ENCODE measurements around the gene GTF2I. TPM values are rescaled to one million over a fixed set of nuclear protein-coding genes. Genes with fewer than 3 reads are reported as not detected.

GTF2I gene
- total RNA-seq, 2 experiments from 2014 or later = 156 TPM

DNA sequence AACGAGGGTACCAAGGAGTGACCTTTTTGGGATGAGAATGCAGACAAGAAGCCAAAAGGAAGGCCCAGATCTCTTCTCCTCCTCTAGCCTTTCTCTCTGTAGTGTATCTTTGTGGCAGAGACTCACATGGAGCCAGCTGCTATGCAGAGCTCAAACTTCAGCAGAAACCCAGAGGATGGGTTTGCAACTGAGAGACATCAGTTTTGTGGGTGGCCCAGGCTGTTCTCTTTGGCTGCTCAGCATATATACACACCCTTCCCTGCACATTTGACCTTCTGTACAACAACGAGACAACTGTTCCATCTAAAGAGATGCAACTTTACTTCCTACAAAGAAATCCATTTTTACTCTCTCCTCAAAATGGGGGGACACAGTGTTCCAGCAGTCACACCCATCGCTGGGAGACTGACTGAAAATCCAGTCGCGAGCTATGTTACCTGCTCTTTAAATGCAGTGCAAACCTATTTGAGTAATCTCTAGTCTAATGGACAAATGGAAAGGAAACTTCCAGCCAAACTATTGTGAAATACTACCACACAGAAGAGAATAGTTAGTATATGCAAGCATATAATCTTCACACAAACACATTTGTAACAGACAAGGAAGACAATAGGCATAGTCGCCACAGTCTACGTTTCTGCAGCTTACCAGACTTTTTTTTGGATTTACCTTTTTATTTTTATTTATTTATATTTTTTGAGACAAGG, 51.2 kb downstream of the GTF2I start:
- no peaks in the 10 kb centered on the region for H3K4me1 Mint-ChIP-seq (ENCODE audit: low read depth)
- TF ChIP-seq, protein P1, sequence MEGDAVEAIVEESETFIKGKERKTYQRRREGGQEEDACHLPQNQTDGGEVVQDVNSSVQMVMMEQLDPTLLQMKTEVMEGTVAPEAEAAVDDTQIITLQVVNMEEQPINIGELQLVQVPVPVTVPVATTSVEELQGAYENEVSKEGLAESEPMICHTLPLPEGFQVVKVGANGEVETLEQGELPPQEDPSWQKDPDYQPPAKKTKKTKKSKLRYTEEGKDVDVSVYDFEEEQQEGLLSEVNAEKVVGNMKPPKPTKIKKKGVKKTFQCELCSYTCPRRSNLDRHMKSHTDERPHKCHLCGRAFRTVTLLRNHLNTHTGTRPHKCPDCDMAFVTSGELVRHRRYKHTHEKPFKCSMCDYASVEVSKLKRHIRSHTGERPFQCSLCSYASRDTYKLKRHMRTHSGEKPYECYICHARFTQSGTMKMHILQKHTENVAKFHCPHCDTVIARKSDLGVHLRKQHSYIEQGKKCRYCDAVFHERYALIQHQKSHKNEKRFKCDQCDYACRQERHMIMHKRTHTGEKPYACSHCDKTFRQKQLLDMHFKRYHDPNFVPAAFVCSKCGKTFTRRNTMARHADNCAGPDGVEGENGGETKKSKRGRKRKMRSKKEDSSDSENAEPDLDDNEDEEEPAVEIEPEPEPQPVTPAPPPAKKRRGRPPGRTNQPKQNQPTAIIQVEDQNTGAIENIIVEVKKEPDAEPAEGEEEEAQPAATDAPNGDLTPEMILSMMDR (IDR thresholded peaks at IDR 0.05) = no peak
- H3K4me3 Mint-ChIP-seq = no peak overlapping the region
- no peak overlapping the region for H3K27ac Mint-ChIP-seq
- intact Hi-C loops (cut with micrococcal nuclease) = no loop called here
- POLR2A ChIA-PET = no interaction called here
- CTCF ChIA-PET = interaction anchor here (1.3 kb wide), 1 partner anchor 14 kb away, joined by 3 read pairs; no protein-coding TSS in a partner anchor
- ATAC-seq (no peak), DNase-seq (no peak)
- H3K9me3 Mint-ChIP-seq = peaks cover 7% of the 10 kb centered on the region
- peaks cover 60% of the 10 kb centered on the region for H3K36me3 Mint-ChIP-seq (ENCODE audit: low read depth)
- H3K27me3 Mint-ChIP-seq = no peaks in the 10 kb centered on the region

DNA sequence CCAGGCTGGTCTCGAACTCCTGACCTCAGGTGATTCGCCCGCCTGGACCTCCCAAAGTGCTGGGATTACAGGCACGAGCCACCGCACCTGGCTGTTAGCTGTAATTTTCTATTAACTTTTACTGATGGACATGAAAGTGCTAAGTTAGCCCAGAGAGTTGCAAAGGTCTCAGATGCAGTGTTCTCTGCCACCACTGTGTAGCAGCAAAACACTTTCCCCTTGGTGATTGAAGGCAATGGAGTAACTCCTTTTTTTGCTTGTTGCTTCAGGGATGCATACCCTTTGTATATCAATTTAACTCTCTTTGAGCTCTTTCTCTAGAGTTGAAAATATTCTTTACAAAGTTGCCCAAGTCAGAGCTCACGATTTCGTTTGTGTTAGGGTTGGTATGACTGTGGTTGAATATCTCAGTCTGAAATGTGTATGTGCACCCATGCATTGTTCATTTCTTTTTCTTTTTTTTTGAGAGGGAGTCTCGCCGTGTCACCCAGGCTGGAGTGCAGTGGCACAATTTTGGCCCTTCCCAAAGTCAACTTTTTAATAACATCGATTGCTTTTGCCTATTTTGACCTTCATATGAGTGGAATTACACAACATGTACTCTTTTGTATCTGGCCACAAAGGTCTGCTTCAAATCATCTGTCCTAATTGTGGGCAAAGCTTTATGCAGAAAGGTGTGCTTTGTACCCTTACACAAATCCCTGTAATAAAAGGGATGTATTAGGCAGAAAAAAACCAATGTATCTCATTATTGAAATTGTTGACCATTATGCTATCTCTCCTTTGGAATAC, 52.6 kb downstream of the GTF2I start:
- POLR2A ChIA-PET = no interaction called here
- no peaks in the 10 kb centered on the region for H3K4me1 Mint-ChIP-seq (ENCODE audit: low read depth)
- TF ChIP-seq, protein P1 (IDR thresholded peaks at IDR 0.05) = no peak
- CTCF ChIA-PET = interaction anchor here (1.0 to 2.0 kb wide), 3 partner anchors 12 to 47 kb away, joined by 3 to 5 read pairs (median 4); no protein-coding TSS in a partner anchor
- peaks cover 8% of the 10 kb centered on the region for H3K9me3 Mint-ChIP-seq
- H3K36me3 Mint-ChIP-seq (ENCODE audit: low read depth) = peaks cover 62% of the 10 kb centered on the region
- H3K27me3 Mint-ChIP-seq = no peaks in the 10 kb centered on the region
- no peak overlapping the region for H3K4me3 Mint-ChIP-seq
- intact Hi-C loops (cut with micrococcal nuclease) = no loop called here
- no peak overlapping the region for H3K27ac Mint-ChIP-seq
- ATAC-seq = no peak
- DNase-seq = no peak

DNA sequence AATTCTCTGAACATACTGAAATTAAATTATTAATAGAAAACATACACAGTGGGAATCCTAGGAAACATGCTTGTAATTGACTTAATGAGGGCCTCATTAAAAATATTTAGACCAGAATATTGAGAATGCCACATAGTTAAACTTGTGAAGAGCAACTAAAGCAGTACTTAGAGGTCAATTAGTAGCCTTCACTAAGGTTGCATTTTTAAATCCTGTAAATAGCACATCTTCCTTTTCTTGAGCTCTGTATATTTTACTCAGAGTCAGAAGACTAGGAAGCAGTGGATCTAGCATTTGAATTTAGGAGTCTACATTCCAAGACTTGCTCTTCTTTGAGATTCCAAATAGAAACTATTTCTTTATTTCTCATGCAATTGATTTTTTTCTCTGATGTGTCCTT, 56.0 kb downstream of the GTF2I start:
- Mint-ChIP-seq H3K36me3 (ENCODE audit: low read depth) (peaks cover 43% of the 10 kb centered on the region), H3K4me3 (no peak overlapping the region), H3K27ac (no peak overlapping the region), H3K9me3 (peaks cover 8% of the 10 kb centered on the region), H3K27me3 (no peaks in the 10 kb centered on the region), H3K4me1 (ENCODE audit: low read depth) (peaks cover 6% of the 10 kb centered on the region)
- DNase-seq = no peak
- ATAC-seq = no peak
- POLR2A ChIA-PET = no interaction called here
- CTCF ChIA-PET = no interaction called here
- TF ChIP-seq, protein P1 (IDR thresholded peaks at IDR 0.05) = no peak
- intact Hi-C loops (cut with micrococcal nuclease) = no loop called here

DNA sequence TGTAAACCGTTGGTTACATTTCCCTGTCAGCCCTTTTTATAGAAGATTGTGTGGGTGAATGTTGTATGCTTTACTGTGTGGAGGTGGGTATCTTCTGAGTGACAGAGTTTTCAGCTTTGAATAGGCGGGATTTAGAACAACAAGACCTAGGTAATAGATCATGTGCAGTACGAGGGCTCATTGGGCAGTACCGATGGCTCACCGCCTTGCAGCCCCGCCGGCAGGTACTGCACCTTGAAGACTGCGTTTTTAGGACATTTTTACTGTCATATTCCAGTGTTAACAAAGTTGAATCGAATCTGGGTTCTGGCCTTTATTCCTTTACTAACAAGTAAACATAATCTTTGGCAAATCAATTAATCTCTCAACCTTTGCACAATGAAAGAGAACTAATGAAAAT, 60.4 kb downstream of the GTF2I start:
- Mint-ChIP-seq H3K4me3 (no peak overlapping the region), H3K27me3 (no peaks in the 10 kb centered on the region), H3K4me1 (ENCODE audit: low read depth) (peaks cover 10% of the 10 kb centered on the region), H3K27ac (peak overlapping the region; percentile 1), H3K36me3 (ENCODE audit: low read depth) (peaks cover 34% of the 10 kb centered on the region), H3K9me3 (peaks cover 2% of the 10 kb centered on the region)
- no peak for DNase-seq
- TF ChIP-seq, protein P1 (IDR thresholded peaks at IDR 0.05) = no peak
- intact Hi-C loops (cut with micrococcal nuclease) = no loop called here
- ChIA-PET CTCF (no interaction called here), POLR2A (no interaction called here)
- no peak for ATAC-seq

DNA sequence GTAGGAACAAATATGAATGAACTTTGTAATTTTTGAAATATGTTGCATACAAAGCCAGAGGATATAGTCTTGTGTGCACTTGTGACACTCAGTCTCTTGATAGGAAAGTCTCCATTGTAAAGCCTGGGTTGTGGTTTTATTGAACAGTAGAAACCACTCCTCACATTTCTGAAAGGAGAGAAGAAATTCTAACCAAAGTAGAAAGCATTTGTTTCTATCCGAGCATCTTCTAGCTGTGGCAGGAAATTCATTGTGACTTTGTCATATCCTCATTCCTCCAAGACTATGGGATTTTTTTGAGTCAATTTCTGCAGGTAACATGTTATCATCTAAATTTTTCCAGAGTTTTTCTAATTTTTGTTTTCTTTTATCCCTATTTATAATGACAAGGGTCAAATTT, 60.8 kb downstream of the GTF2I start:
- ATAC-seq (no peak), DNase-seq (no peak)
- ChIA-PET POLR2A (no interaction called here), CTCF (no interaction called here)
- no peaks in the 10 kb centered on the region for H3K27me3 Mint-ChIP-seq
- peaks cover 1% of the 10 kb centered on the region for H3K9me3 Mint-ChIP-seq
- H3K27ac Mint-ChIP-seq = no peak overlapping the region
- intact Hi-C loops (cut with micrococcal nuclease) = no loop called here
- H3K36me3 Mint-ChIP-seq (ENCODE audit: low read depth) = peaks cover 33% of the 10 kb centered on the region
- H3K4me3 Mint-ChIP-seq = no peak overlapping the region
- TF ChIP-seq, protein P1 (IDR thresholded peaks at IDR 0.05) = no peak
- peaks cover 10% of the 10 kb centered on the region for H3K4me1 Mint-ChIP-seq (ENCODE audit: low read depth)
